SK-N-SH (cell line): ENCODE results near the gene BAG5. TPM values are rescaled to one million over a fixed set of nuclear protein-coding genes. Genes with fewer than 3 reads are reported as not detected.

Experiments used
- CTCF ChIA-PET: fragments of 300-600, 350-600 bp; formaldehyde crosslinking; extraction: SDS; loops from one replicate; lab custom pipeline; 2021; lab: Yijun Ruan, JAX
- POLR2A ChIA-PET: fragments of 350-600 bp; sonication (Branson Sonifier 250); formaldehyde crosslinking; extraction: SDS; loops from one replicate; lab custom pipeline; 2020; ENCODE audit warnings: antibody characterized with exemption, inconsistent platforms; lab: Yijun Ruan, JAX
- DNase-seq: peaks from one replicate; pipeline ENCODE4 v3.0.0; 2012
- H2AFZ ChIP-seq: fragments of 200-600 bp; sonication (generic); 2 replicates; pipeline ENCODE4 v1.8.1; 2016; ENCODE audit warnings: antibody characterized with exemption, mild to moderate bottlenecking, low read depth
- H3F3A ChIP-seq: fragments of 200-600 bp; sonication (generic); replicated peaks from 2 replicates; pipeline ENCODE3; 2016; ENCODE audit warnings: antibody characterized with exemption, mild to moderate bottlenecking; ENCODE audit not compliant: insufficient read depth
- H3K27ac ChIP-seq, 2 experiments: fragments of 200-500 bp in 1 of 2; fragments of 200-600 bp in 1 of 2; sonication (Bioruptor generic) in 1 of 2; sonication (generic), shearing (Covaris generic) in 1 of 2; 2 replicates each; pipeline versions ENCODE4 v1.5.1 to v1.6.1; 2014 to 2016; ENCODE audit warnings: low read depth in 2 of 2, inconsistent platforms in 1 of 2, low read length in 1 of 2, mild to moderate bottlenecking in 1 of 2, mixed read lengths in 1 of 2
- H3K27me3 ChIP-seq: fragments of 200-600 bp; sonication (generic), shearing (Covaris generic); 2 replicates; pipeline ENCODE4 v1.6.1; 2016; ENCODE audit warnings: mixed run types; ENCODE audit not compliant: insufficient read depth
- H3K36me3 ChIP-seq, 2 experiments: fragments of 200-500 bp in 1 of 2; fragments of 200-600 bp in 1 of 2; sonication (Bioruptor generic) in 1 of 2; sonication (generic) in 1 of 2; replicated peaks in 1 of 2; 2 replicates each; pipeline versions ENCODE3 to v1.5.1; 2014 to 2016; ENCODE audit warnings: low read length in 1 of 2, mild to moderate bottlenecking in 1 of 2; ENCODE audit not compliant: insufficient read depth in 2 of 2, control insufficient read depth in 1 of 2
- H3K4me1 ChIP-seq, 2 experiments: fragments of 200-500 bp in 1 of 2; fragments of 200-600 bp in 1 of 2; sonication (Bioruptor generic) in 1 of 2; sonication (generic), shearing (Covaris generic) in 1 of 2; 2 replicates each; pipeline versions ENCODE4 v1.5.1 to v1.6.1; 2014 to 2016; ENCODE audit warnings: low read depth in 1 of 2, low read length in 1 of 2, mixed run types in 1 of 2; ENCODE audit not compliant: insufficient read depth in 2 of 2, control insufficient read depth in 1 of 2
- H3K4me2 ChIP-seq: fragments of 200-600 bp; sonication (generic), shearing (Covaris generic); 2 replicates; pipeline ENCODE4 v1.6.1; 2017; ENCODE audit warnings: mixed run types
- H3K4me3 ChIP-seq, 2 experiments: fragments of 200-500 bp in 1 of 2; fragments of 200-600 bp in 1 of 2; sonication (Bioruptor generic) in 1 of 2; sonication (generic), shearing (Covaris generic) in 1 of 2; 2 replicates each; pipeline versions ENCODE4 v1.5.1 to v1.8.1; 2014 to 2016; ENCODE audit warnings: low read depth in 2 of 2, inconsistent platforms in 1 of 2, low read length in 1 of 2, mild to moderate bottlenecking in 1 of 2, mixed read lengths in 1 of 2, moderate library complexity in 1 of 2
- H3K79me2 ChIP-seq: fragments of 200-600 bp; sonication (generic); 2 replicates; pipeline ENCODE4 v1.8.1; 2017; ENCODE audit warnings: mild to moderate bottlenecking; ENCODE audit not compliant: insufficient read depth
- H3K9ac ChIP-seq: fragments of 200-600 bp; sonication (generic); 2 replicates; pipeline ENCODE4 v1.6.1; 2017; ENCODE audit warnings: mixed run types
- H3K9me2 ChIP-seq: fragments of 200-600 bp; sonication (generic); 2 replicates; pipeline ENCODE4 v1.6.1; 2017; ENCODE audit warnings: mixed run types
- H3K9me3 ChIP-seq: fragments of 200-600 bp; sonication (generic); 2 replicates; pipeline ENCODE4 v1.6.1; 2017; ENCODE audit warnings: mixed run types, mild to moderate bottlenecking, moderate library complexity
- H4K20me1 ChIP-seq: fragments of 200-600 bp; sonication (generic); 2 replicates; pipeline ENCODE4 v1.6.1; 2017; ENCODE audit warnings: mild to moderate bottlenecking, mixed run types; ENCODE audit not compliant: insufficient read depth
- CHD2 ChIP-seq: fragments of 150-350 bp; IDR thresholded peaks from 2 replicates; pipeline ENCODE4 v1.6.1; 2018; ENCODE audit warnings: low read length; ENCODE audit not compliant: partially characterized antibody
- ELF1 ChIP-seq: IDR thresholded peaks from 2 replicates; pipeline ENCODE4 v1.4.0; 2012
- EP300 ChIP-seq, 2 experiments: IDR thresholded peaks; 2 replicates each; pipeline versions ENCODE4 v1.4.0 to v1.6.1; 2012; ENCODE audit warnings: borderline replicate concordance in 1 of 2, low read depth in 1 of 2, low read length in 1 of 2
- EZH2phosphoT487 ChIP-seq: fragments of 200-600 bp; sonication (generic); IDR thresholded peaks from 2 replicates; pipeline ENCODE4 v1.6.1; 2017; ENCODE audit warnings: low read depth, mixed run types, mild to moderate bottlenecking, antibody characterized with exemption, moderate library complexity, borderline replicate concordance
- FOXJ3 ChIP-seq: sonication (generic); formaldehyde crosslinking; IDR thresholded peaks from 2 replicates; pipeline ENCODE4 v1.5.1; 2020; ENCODE audit warnings: mild to moderate bottlenecking, missing genetic modification reagents
- FOXM1 ChIP-seq: IDR thresholded peaks from 2 replicates; pipeline ENCODE4 v1.4.0; 2012; ENCODE audit warnings: low read depth, mild to moderate bottlenecking
- GATA2 ChIP-seq: sonication (generic); formaldehyde crosslinking; IDR thresholded peaks from 2 replicates; pipeline ENCODE4 v1.5.0; 2020; ENCODE audit warnings: mild to moderate bottlenecking, missing genetic modification reagents
- MEF2A ChIP-seq: IDR thresholded peaks from 2 replicates; pipeline ENCODE4 v1.4.0; 2012; ENCODE audit warnings: low read depth, borderline replicate concordance
- MXI1 ChIP-seq: IDR thresholded peaks from 2 replicates; pipeline ENCODE4 v1.6.1; 2012; ENCODE audit warnings: mild to moderate bottlenecking, low read depth, low read length, improper control_type of control experiment
- NFIC ChIP-seq: IDR thresholded peaks from 2 replicates; pipeline ENCODE4 v1.4.0; 2012; ENCODE audit warnings: borderline replicate concordance
- RCOR1 ChIP-seq: fragments of 150-350 bp; IDR thresholded peaks from 2 replicates; pipeline ENCODE4 v1.6.1; 2017; ENCODE audit warnings: antibody characterized with exemption, low read length
- SMC3 ChIP-seq: IDR thresholded peaks from 2 replicates; pipeline ENCODE4 v1.6.1; 2012; ENCODE audit warnings: low read depth, low read length, improper control_type of control experiment
- TAF1 ChIP-seq: IDR thresholded peaks from 2 replicates; pipeline ENCODE4 v1.6.1; 2012; ENCODE audit warnings: low read depth, mild to moderate bottlenecking, low read length, moderate library complexity, borderline replicate concordance
- TCF12 ChIP-seq: IDR thresholded peaks from 2 replicates; pipeline ENCODE4 v1.4.0; 2012
- TEAD4 ChIP-seq: IDR thresholded peaks from 2 replicates; pipeline ENCODE4 v1.4.0; 2012; ENCODE audit warnings: mild to moderate bottlenecking, borderline replicate concordance; ENCODE audit not compliant: insufficient read depth
- YY1 ChIP-seq: IDR thresholded peaks from 2 replicates; pipeline ENCODE4 v1.4.0; 2012; ENCODE audit warnings: low read depth, mild to moderate bottlenecking
- WGBS: methylation state at CpG from one replicate; pipeline ENCODE4 v1.1.6; 2017; ENCODE audit warnings: low lambda C conversion rate; 5-methylcytosine and 5-hydroxymethylcytosine counted together
- polyA plus RNA-seq, 3 experiments: library from polyadenylated mRNA; depleted of rRNA; stranded (reverse); fragments of >200 nt; gene quantifications; 2 replicates each; pipeline ENCODE4 v1.2.3, GENCODE V29; 2012
- TF ChIP-seq, protein P1 (sequence below): fragments of 150-350 bp; IDR thresholded peaks from 2 replicates; pipeline ENCODE4 v1.6.1; 2016; ENCODE audit warnings: mild to moderate bottlenecking, low read depth, low read length
- TF ChIP-seq, protein P2 (sequence below): fragments of 200-600 bp; sonication (generic); IDR thresholded peaks from 2 replicates; pipeline ENCODE4 v1.6.1; 2017; ENCODE audit warnings: antibody characterized with exemption, mild to moderate bottlenecking, moderate library complexity
- TF ChIP-seq, protein P3 (sequence below): IDR thresholded peaks from 2 replicates; pipeline ENCODE4 v1.4.0; 2012; ENCODE audit warnings: low read depth, borderline replicate concordance
- TF ChIP-seq, protein P4 (sequence below): IDR thresholded peaks from 2 replicates; pipeline ENCODE4 v1.6.1; 2012; ENCODE audit warnings: mild to moderate bottlenecking, low read depth, low read length, moderate library complexity

BAG5 gene
- polyA plus RNA-seq, 1 of the 3 experiments (the other 2 are of a cell fraction) = 5.2 TPM

GRCh38 chr14:103584326-103584915 lies 22.0 kb upstream of the BAG5 start:
- H3K4me2 ChIP-seq = no peak overlapping the region
- no peaks in the 10 kb centered on the region for H3K9me2 ChIP-seq
- CTCF ChIA-PET = interaction anchor here (1.0 kb wide), 1 partner anchor 224 kb away, joined by 3 read pairs; no protein-coding TSS in a partner anchor
- TF ChIP-seq, protein P1, sequence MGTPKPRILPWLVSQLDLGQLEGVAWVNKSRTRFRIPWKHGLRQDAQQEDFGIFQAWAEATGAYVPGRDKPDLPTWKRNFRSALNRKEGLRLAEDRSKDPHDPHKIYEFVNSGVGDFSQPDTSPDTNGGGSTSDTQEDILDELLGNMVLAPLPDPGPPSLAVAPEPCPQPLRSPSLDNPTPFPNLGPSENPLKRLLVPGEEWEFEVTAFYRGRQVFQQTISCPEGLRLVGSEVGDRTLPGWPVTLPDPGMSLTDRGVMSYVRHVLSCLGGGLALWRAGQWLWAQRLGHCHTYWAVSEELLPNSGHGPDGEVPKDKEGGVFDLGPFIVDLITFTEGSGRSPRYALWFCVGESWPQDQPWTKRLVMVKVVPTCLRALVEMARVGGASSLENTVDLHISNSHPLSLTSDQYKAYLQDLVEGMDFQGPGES = no peak
- TF ChIP-seq CHD2 = no peak
- no peak for TF ChIP-seq MEF2A
- no peak for TF ChIP-seq NFIC
- TF ChIP-seq FOXJ3 (CRISPR knock-in tag) = no peak
- no peak for TF ChIP-seq RCOR1
- TF ChIP-seq, protein P2, sequence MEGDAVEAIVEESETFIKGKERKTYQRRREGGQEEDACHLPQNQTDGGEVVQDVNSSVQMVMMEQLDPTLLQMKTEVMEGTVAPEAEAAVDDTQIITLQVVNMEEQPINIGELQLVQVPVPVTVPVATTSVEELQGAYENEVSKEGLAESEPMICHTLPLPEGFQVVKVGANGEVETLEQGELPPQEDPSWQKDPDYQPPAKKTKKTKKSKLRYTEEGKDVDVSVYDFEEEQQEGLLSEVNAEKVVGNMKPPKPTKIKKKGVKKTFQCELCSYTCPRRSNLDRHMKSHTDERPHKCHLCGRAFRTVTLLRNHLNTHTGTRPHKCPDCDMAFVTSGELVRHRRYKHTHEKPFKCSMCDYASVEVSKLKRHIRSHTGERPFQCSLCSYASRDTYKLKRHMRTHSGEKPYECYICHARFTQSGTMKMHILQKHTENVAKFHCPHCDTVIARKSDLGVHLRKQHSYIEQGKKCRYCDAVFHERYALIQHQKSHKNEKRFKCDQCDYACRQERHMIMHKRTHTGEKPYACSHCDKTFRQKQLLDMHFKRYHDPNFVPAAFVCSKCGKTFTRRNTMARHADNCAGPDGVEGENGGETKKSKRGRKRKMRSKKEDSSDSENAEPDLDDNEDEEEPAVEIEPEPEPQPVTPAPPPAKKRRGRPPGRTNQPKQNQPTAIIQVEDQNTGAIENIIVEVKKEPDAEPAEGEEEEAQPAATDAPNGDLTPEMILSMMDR = no peak
- no peak for TF ChIP-seq MXI1
- no peak for TF ChIP-seq EP300 (IDR thresholded peaks at IDR 0.05; ENCODE audit: borderline replicate concordance in 1 of 2, low read depth in 1 of 2, low read length in 1 of 2)
- no peak for TF ChIP-seq SMC3
- no peak for TF ChIP-seq GATA2 (CRISPR knock-in tag)
- no peak for TF ChIP-seq TEAD4
- no peak for TF ChIP-seq YY1
- TF ChIP-seq FOXM1 = no peak
- TF ChIP-seq, protein P3, sequence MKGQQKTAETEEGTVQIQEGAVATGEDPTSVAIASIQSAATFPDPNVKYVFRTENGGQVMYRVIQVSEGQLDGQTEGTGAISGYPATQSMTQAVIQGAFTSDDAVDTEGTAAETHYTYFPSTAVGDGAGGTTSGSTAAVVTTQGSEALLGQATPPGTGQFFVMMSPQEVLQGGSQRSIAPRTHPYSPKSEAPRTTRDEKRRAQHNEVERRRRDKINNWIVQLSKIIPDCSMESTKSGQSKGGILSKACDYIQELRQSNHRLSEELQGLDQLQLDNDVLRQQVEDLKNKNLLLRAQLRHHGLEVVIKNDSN = no peak
- TF ChIP-seq TCF12 = no peak
- TF ChIP-seq EZH2phosphoT487 = no peak
- TF ChIP-seq, protein P4, sequence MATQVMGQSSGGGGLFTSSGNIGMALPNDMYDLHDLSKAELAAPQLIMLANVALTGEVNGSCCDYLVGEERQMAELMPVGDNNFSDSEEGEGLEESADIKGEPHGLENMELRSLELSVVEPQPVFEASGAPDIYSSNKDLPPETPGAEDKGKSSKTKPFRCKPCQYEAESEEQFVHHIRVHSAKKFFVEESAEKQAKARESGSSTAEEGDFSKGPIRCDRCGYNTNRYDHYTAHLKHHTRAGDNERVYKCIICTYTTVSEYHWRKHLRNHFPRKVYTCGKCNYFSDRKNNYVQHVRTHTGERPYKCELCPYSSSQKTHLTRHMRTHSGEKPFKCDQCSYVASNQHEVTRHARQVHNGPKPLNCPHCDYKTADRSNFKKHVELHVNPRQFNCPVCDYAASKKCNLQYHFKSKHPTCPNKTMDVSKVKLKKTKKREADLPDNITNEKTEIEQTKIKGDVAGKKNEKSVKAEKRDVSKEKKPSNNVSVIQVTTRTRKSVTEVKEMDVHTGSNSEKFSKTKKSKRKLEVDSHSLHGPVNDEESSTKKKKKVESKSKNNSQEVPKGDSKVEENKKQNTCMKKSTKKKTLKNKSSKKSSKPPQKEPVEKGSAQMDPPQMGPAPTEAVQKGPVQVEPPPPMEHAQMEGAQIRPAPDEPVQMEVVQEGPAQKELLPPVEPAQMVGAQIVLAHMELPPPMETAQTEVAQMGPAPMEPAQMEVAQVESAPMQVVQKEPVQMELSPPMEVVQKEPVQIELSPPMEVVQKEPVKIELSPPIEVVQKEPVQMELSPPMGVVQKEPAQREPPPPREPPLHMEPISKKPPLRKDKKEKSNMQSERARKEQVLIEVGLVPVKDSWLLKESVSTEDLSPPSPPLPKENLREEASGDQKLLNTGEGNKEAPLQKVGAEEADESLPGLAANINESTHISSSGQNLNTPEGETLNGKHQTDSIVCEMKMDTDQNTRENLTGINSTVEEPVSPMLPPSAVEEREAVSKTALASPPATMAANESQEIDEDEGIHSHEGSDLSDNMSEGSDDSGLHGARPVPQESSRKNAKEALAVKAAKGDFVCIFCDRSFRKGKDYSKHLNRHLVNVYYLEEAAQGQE = no peak
- no peak for TF ChIP-seq TAF1
- TF ChIP-seq ELF1 = no peak
- POLR2A ChIA-PET = no interaction called here
- H3K27me3 ChIP-seq = no peaks in the 10 kb centered on the region
- H2AFZ ChIP-seq = no peak overlapping the region
- H3K4me3 ChIP-seq = no peak overlapping the region
- H3K9me3 ChIP-seq = no peaks in the 10 kb centered on the region
- H4K20me1 ChIP-seq = no peaks in the 10 kb centered on the region
- H3K9ac ChIP-seq = no peak overlapping the region
- DNase-seq = no peak
- 94% methylated on average over 11 of the region's 11 CpGs for WGBS
- peaks cover 42% of the 10 kb centered on the region for H3K79me2 ChIP-seq
- H3F3A ChIP-seq = peaks cover 5% of the 10 kb centered on the region
- peaks cover 4 to 25% of the 10 kb centered on the region in 2 experiments for H3K36me3 ChIP-seq
- no peak overlapping the region for H3K27ac ChIP-seq
- no peaks in the 10 kb centered on the region for H3K4me1 ChIP-seq
